Measurements from ENCODE around the gene B3GAT1.

Gene B3GAT1

DNA sequence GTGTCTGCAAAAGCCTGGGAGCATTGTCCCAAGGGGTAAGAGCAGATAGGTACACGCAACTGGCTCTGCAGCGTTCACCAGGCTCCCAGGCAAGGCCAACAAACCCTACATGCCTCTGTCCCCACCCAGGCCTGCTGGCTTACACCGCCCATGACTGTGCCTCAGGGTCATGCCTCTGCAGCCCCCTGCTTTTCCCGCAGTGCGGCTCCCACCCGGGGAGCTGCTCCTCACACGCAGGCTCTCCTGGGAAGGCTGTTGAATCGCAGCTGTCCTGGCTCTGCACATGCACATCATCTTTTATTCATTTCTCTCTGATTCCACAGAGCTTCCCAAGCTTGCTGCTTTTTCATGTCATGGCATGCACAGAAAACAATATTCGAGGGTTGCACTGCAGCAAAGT lies 29.2 kb upstream of the B3GAT1 start:
- no peak for DNase-seq

- DNase-seq = no peak
Observed at GRCh38 chr11:134440851-134441250, 28.8 kb upstream of the B3GAT1 start.

GRCh38 chr11:134438542-134439537 lies 26.8 kb upstream of the B3GAT1 start:
- no peak for DNase-seq

- DNase-seq = no peak
Observed at GRCh38 chr11:134437821-134438220, 25.8 kb upstream of the B3GAT1 start.

DNA sequence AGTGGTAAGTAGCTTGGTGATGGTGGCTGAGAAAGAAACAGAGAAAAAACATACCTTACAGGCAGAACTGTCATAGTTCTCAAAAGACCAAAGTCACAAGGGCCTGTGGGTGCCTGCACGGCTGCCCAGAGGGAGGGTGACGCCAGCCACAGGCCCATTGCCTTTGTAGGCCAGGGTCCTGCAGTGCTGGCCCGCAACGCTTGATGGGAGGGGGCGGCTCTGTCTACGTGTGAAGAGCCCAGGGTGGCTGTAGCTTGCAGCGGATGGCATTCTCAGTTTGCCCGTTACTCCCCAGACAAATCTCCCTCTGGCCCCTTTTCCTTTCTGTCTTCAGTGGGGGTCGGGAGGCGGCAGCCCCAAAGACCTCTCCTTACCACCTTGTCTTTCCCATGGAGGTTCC lies 24.7 kb upstream of the B3GAT1 start:
- no peak for DNase-seq

GRCh38 chr11:134433806-134434205 lies 21.8 kb upstream of the B3GAT1 start:
- no peak for DNase-seq

DNA sequence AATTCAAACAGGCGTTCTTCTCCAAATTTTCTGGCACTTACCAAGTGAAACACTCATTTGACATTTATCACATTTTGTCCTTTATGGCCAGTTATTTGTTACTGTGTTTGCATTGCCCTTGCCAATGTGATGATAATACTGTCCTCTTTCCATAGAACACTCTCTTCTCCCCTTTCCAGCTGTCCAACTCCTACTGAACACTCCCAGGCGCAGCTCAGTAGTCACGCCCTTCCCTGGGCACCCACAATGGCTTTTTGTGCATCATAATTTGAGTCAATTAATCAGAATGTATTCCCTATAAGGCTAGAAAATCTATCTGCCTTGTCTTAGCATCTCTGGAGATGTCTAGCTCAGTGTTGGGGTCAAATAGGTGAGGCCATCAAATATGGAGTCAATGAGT lies 21.2 kb upstream of the B3GAT1 start:
- DNase-seq = no peak

GRCh38 chr11:134432776-134433175 lies 20.7 kb upstream of the B3GAT1 start:
- DNase-seq = no peak

GRCh38 chr11:134429106-134429505 lies 17.1 kb upstream of the B3GAT1 start:
- no peak for DNase-seq

GRCh38 chr11:134425816-134426536 lies 13.9 kb upstream of the B3GAT1 start:
- DNase-seq = no peak

DNA sequence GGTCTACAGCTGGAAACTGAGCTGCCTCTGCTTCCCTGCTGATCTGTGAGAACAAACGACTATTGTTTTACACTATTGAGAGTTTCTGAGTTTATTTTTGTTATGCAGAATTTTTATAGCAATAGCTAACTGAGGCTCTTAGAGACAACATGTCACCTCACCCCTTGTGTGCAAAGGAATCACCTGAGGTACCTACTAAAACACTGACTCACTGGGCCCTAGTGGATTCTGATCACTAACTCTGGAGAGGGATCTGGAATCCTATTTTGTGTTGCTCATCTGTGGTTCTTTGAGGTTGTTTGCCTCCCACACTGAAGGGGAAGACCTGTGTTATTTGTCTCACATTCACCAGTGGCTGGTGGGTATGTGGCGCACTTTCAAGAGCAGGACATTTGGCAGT lies 13.4 kb upstream of the B3GAT1 start:
- no peak for DNase-seq

- DNase-seq = no peak
Observed at GRCh38 chr11:134423106-134423505, 11.1 kb upstream of the B3GAT1 start.

DNA sequence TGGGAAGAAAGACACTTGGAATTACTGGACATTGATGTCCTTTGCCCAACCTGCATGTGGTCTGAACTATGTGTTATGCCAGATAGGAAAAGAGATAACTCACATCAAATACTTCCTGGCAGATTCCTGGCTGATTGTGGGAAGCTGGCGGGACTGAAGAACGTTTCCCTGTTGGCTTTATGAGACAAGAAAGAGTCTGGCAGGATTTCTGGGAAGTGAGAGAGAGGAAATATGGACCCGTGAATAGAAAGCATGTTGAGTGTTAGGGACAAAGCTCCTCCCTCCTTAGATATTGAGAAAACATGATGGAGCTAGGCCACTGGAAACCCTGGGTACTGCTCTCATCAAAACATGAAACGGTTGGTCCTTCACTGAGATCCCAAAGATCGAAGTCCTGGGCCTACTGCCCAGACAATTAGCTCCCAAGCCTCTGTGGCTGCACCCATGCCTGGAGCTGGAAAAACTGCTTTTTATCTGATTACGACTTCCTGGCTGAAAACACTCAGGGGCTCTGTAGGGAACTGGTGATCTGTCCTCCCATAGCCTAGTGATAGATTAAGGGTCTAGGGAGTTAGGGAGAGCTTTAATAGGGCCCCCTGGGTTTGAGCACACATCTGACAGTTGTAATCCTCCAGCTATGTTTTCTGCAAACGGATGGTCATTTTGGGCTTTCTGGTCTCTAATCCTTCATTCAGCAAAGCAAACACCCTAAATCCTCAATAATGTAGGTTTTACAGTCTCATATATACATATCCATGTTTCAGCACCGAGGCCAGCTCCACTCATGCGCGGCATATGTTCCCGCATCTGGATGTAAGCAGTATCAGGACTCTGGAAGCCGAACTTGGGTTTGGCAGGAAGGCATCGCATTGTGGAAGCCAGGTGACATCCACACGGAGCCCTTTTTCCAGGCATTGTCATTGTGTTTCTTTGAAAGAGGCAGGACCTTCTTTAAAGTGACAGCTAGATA lies 6.1 kb upstream of the B3GAT1 start:
- DNase-seq = no peak

GRCh38 chr11:134416726-134417125 lies 4.7 kb upstream of the B3GAT1 start:
- DNase-seq = no peak

DNA sequence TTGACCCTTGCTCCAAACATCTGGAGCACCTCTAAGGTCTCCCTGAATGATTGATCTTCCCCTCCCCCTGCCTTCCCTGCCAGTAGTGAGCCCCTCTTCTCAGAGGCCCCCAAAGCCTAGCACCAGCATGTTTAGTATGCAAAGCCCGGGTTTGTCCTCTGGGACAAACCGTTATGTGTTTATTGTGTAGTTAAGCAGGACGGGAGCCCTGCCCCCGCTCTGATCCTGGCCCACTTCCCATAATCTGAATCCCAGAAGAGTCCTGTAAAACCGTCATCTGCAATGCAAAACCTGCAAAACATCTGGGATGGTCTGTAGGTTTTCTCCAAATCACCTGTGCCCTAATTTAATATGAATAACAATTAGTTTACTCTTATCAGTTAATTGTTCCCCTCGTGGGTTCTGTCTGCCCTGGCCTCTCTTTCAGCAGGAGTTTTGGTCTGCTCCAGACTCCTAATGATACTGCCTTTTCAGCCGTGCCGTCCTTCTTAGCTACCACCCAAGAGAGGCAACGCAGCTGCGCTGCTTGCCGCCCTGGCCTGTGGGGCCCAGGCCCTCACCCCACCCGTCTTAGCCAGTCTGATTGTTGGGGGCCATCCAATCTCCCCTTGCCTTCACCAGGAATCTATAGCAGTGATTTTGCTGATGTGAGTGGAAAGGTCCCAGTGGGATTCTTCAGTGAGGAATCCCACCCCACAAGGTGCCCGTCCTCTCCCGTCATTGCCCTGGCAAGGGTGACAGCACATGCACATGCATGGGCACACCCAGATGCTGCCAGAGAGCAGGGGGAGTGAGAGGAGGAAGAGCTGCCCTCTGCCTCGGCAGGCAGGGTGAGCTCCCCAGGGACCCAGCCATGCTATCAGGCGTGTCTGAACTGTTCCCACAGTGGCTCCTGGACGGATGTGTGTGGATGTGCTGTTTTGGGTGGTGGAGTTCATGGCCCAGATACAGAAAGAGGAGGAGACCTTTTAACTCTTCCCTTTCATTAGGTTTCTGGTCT lies 3.0 kb upstream of the B3GAT1 start:
- DNase-seq = no peak

DNA sequence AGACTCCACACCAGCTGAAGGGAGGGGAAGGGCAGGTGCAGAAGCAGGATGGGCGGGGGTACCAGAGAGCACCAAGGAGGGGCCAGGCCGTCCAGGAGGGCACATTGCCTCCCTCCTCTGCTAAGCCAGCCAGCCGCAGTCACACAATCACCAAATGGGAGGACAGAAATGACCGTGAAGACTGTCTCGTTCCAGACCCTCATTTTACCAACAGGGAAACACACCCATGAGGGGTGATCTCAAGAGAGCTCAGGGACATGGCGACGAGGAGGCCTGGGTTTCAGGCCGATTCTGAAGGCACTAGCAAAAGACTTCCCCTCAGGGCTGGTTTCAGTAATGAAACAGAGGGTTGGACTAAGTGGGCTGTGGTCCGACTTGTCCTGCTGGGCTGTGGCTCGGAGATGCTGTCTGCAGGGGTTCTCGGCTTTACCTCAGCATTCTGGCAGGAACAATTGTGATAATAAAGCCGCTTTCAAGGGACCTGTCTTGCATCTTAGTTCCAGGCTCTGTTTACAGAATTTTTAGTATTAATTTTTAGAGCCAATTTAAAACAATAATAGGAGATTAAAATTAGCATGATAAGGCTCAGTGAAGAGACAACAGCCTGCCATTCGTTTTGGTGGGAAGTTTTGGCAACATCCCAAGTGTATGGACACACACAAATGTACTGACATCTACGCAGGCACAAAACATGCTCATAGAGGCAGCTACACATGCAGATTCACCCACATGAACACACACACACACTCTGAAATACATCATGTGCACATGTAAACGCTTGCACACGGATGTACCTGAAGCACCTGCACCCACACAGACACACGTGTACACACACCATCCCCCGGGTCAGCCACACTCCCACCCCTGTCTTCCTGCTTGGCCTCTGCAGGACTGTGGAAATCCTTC lies 2.0 kb upstream of the B3GAT1 start:
- no peak for DNase-seq

DNA sequence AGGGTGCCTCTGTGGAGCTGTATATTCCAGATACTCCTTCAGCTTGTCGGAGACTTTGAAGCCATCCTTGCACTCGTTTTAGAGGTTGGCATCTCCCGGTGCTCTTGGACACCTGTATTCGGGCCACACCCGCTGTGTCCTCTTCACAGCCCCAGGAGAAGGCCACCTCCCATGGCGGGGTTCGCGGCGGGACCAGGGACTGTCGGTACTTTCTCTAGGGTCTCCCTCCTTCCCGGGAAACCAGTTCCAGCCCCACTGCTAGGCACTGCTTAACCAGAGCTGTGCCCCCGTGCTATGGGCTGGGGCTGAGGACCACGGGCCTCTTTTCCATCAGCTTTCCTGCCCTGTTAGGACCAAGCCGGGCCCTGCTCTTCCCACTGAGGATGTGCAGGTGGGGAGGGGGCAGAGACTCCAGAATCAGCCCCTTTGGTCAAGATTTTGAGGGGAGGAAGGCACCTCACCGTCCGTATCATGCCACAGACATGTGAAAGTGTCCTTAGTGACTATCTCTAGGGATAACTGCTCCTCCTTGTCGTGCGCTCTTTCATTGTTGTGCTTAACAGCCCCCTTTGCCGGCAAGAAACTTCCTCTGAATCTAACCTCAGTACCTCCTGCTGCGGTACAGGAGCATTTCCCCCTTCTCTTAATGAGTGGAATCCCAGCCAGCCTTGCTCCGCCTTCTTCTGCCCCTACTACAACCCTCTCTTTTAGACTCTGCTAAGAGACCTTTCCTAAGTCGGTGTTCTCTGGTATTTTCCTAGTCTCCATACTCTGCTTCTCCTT lies 1.2 kb upstream of the B3GAT1 start:
- no peak for DNase-seq

DNA sequence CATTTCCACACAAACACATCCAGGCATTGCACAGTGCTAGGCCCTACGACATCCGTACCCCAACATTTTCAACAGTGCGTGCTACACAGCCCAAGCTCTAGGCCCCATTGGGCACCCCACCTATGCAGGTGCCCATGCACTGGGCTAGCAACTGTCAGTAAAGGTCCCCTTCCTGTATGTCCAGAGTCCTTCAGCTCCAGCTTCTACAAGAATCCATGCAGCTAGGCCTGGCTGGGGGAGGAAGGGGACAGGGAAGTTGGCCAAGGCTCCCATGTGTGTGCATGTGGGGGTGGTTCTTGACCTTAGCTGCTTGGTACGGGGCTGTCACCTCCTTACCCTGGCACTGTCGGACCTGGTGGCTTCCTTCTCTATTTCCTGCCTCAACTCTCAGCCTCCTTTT lies 1.3 kb downstream of the B3GAT1 start:
- DNase-seq = no peak

- DNase-seq = no peak
Observed at GRCh38 chr11:134409552-134410429, 2.3 kb downstream of the B3GAT1 start.

Measured in NCI-H345 (cell line).